ENCODE measurements around the gene SMIM8.
A peak's percentile ranks its signal among the peaks of the same experiment; 100 is the strongest.

DNA sequence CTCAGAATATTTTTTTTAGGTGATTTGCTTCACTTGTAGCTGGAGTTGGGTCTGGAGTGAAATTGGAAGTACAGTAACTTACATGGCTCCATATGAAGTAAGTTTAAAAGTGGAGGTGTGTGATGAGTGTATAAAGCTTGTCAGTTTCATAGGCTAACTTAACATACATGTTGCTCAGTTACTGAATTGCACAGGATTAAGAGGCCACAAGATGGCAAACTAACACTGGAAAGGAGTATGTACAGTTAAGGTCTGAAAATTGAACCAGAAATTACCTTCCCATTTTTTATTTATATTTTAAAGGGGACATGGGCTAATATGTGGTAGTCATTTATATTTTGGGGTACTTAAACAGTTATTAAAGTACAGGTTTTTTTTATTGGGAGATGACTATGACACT is 45.3 kb upstream of the SMIM8 start:
- TF ChIP-seq, protein P1, sequence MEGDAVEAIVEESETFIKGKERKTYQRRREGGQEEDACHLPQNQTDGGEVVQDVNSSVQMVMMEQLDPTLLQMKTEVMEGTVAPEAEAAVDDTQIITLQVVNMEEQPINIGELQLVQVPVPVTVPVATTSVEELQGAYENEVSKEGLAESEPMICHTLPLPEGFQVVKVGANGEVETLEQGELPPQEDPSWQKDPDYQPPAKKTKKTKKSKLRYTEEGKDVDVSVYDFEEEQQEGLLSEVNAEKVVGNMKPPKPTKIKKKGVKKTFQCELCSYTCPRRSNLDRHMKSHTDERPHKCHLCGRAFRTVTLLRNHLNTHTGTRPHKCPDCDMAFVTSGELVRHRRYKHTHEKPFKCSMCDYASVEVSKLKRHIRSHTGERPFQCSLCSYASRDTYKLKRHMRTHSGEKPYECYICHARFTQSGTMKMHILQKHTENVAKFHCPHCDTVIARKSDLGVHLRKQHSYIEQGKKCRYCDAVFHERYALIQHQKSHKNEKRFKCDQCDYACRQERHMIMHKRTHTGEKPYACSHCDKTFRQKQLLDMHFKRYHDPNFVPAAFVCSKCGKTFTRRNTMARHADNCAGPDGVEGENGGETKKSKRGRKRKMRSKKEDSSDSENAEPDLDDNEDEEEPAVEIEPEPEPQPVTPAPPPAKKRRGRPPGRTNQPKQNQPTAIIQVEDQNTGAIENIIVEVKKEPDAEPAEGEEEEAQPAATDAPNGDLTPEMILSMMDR (conservative IDR thresholded peaks at IDR 0.05; ENCODE audit: low read depth, low read length) = 0 out of 2 replicates have a peak, but pooled peaks have one; percentile 16
- no peak for TF ChIP-seq POLR2A (IDR thresholded peaks at IDR 0.05; ENCODE audit: low read depth, low read length)
- TF ChIP-seq, protein P2, sequence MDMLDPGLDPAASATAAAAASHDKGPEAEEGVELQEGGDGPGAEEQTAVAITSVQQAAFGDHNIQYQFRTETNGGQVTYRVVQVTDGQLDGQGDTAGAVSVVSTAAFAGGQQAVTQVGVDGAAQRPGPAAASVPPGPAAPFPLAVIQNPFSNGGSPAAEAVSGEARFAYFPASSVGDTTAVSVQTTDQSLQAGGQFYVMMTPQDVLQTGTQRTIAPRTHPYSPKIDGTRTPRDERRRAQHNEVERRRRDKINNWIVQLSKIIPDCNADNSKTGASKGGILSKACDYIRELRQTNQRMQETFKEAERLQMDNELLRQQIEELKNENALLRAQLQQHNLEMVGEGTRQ (IDR thresholded peaks at IDR 0.05; ENCODE audit: low read depth, low read length) = no peak
- no peak for TF ChIP-seq MAZ (IDR thresholded peaks at IDR 0.05; ENCODE audit: borderline replicate concordance, low read depth, low read length)
- no peak for TF ChIP-seq NFE2L2 (IDR thresholded peaks at IDR 0.05; ENCODE audit: low read depth, low read length)
- no peak for TF ChIP-seq RCOR1 (IDR thresholded peaks at IDR 0.05; ENCODE audit: insufficient replicate concordance, low read length)
- no peak for TF ChIP-seq CHD1 (IDR thresholded peaks at IDR 0.05; ENCODE audit: low read depth, low read length)
- no peak for TF ChIP-seq RFX5 (IDR thresholded peaks at IDR 0.05; ENCODE audit: low read depth, low read length)
- no peak for TF ChIP-seq BHLHE40 (IDR thresholded peaks at IDR 0.05; ENCODE audit: low read depth, low read length)
- TF ChIP-seq CEBPB (IDR thresholded peaks at IDR 0.05; ENCODE audit: low read depth, low read length) = no peak
- TF ChIP-seq FOS (IDR thresholded peaks at IDR 0.05; ENCODE audit: low read depth, low read length) = no peak
- no peak for TF ChIP-seq MAFK (IDR thresholded peaks at IDR 0.05; ENCODE audit: low read depth, low read length)
- no peak for TF ChIP-seq RAD21 (IDR thresholded peaks at IDR 0.05; ENCODE audit: low read length)
- no peak for TF ChIP-seq MXI1 (IDR thresholded peaks at IDR 0.05; ENCODE audit: borderline replicate concordance, low read depth, low read length)

Data from IMR-90 (cell line).